Measurements from ENCODE around the gene DNM3. TPM values are rescaled to one million over a fixed set of nuclear protein-coding genes. Genes with fewer than 3 reads are reported as not detected.

Gene DNM3
- total and polyA plus RNA-seq, 9 of the 15 experiments (the other 6 are each of a cell fraction or from before 2014, with no cell fraction given) = 0.08 to 0.36 (median 0.22) TPM; not detected in 1

- intact Hi-C loops (cut with micrococcal nuclease) = no loop called here
- WGBS (ENCODE audit: insufficient coverage, low coverage, missing lambda C conversion rate) = 0% methylated on average over 1 of the region's 1 CpG
- H2AFZ ChIP-seq (ENCODE audit: low read depth, low read length) = no peak overlapping the region
- BruUV-seq (replicated peaks) = no TSS peak
- H3K4me1 ChIP-seq (replicated peaks in 1 of 2; ENCODE audit: control insufficient read depth in 2 of 2, insufficient read depth in 2 of 2, low read length in 2 of 2) = no peaks in the 10 kb centered on the region
- H4K20me1 ChIP-seq (replicated peaks; ENCODE audit: control insufficient read depth, insufficient read depth, low read length) = no peaks in the 10 kb centered on the region
- no peaks in the 10 kb centered on the region for H3K36me3 ChIP-seq (ENCODE audit: control insufficient read depth, insufficient read depth, low read length)
- no peaks in the 10 kb centered on the region for H3K79me2 ChIP-seq (ENCODE audit: control insufficient read depth, insufficient read depth, low read length)
- in situ Hi-C loops (cut with MboI) = no loop called here
- H3K9ac ChIP-seq (ENCODE audit: insufficient read depth in 1 of 2, low read depth in 2 of 2, low read length in 2 of 2) = no peak overlapping the region
- FAIRE-seq (no peak), DNase-seq (ENCODE audit: extremely low read depth in 1 of 4, low spot score in 3 of 4) (no peak), ATAC-seq (no peak)
- H3K27me3 ChIP-seq (ENCODE audit: control insufficient read depth in 2 of 2, insufficient read depth in 2 of 2, low read length in 2 of 2) = no peaks in the 10 kb centered on the region
- H3K4me2 ChIP-seq (ENCODE audit: insufficient read depth, low read length) = no peak overlapping the region
- no peak overlapping the region for H3K27ac ChIP-seq (ENCODE audit: extremely low read depth, low read depth, low read length)
- H3K9me3 ChIP-seq (replicated peaks; ENCODE audit: control insufficient read depth, insufficient read depth, low read depth, low read length) = no peaks in the 10 kb centered on the region
- TF ChIP-seq WHSC1 (IDR thresholded peaks at IDR 0.05; ENCODE audit: low read length) (no peak), FOSL1 (tag; conservative IDR thresholded peaks at IDR 0.05) (peak; percentile 66)
- CTCF ChIA-PET (ENCODE audit: low intra/inter-chr PET ratio) = no interaction called here
- POLR2A ChIA-PET = no interaction called here
- H3K9me1 ChIP-seq (ENCODE audit: control insufficient read depth, insufficient read depth, low read length) = no peaks in the 10 kb centered on the region
- no peak overlapping the region for H3K4me3 ChIP-seq
Measured at GRCh38 chr1:172352435-172352834, 511.1 kb downstream of the DNM3 start.

- FAIRE-seq = no peak
- intact Hi-C loops (cut with micrococcal nuclease) = no loop called here
- no peaks in the 10 kb centered on the region for H3K79me2 ChIP-seq (ENCODE audit: control insufficient read depth, insufficient read depth, low read length)
- TF ChIP-seq HES1 (IDR thresholded peaks at IDR 0.05; ENCODE audit: low read depth) = no peak
- TF ChIP-seq ZNF280B (CRISPR knock-in tag; IDR thresholded peaks at IDR 0.05) = no peak
- TF ChIP-seq HBP1 (CRISPR knock-in tag; IDR thresholded peaks at IDR 0.05) = 0 out of 2 replicates have a peak, but pooled peaks have one; percentile 18
- TF ChIP-seq HMGXB4 (CRISPR knock-in tag; IDR thresholded peaks at IDR 0.05) = no peak
Measured at GRCh38 chr1:172354291-172355274, 513.3 kb downstream of the DNM3 start.

More at GRCh38 chr1:172354291-172355274, 513.3 kb downstream of the DNM3 start:
- no TSS peak for BruUV-seq (replicated peaks)
- WGBS (ENCODE audit: insufficient coverage, low coverage, missing lambda C conversion rate) = 7% methylated on average over 5 of the region's 5 CpGs
- POLR2A ChIA-PET = interaction anchor here (1.6 kb wide), 1 partner anchor 49 kb away, joined by 4 read pairs; no protein-coding TSS in a partner anchor
- no peak for ATAC-seq
- H3K27ac ChIP-seq (ENCODE audit: extremely low read depth, low read depth, low read length) = no peak overlapping the region
- DNase-seq (ENCODE audit: extremely low read depth in 1 of 4, low spot score in 3 of 4) = no peak
- no peak overlapping the region for H3K4me2 ChIP-seq (ENCODE audit: insufficient read depth, low read length)
- no peaks in the 10 kb centered on the region for H4K20me1 ChIP-seq (replicated peaks; ENCODE audit: control insufficient read depth, insufficient read depth, low read length)
- H3K27me3 ChIP-seq (ENCODE audit: control insufficient read depth in 2 of 2, insufficient read depth in 2 of 2, low read length in 2 of 2) = no peaks in the 10 kb centered on the region
- CTCF ChIA-PET (ENCODE audit: low intra/inter-chr PET ratio) = no interaction called here
- H3K4me1 ChIP-seq (replicated peaks in 1 of 2; ENCODE audit: control insufficient read depth in 2 of 2, insufficient read depth in 2 of 2, low read length in 2 of 2) = no peaks in the 10 kb centered on the region
- H2AFZ ChIP-seq (ENCODE audit: low read depth, low read length) = no peak overlapping the region
- no peaks in the 10 kb centered on the region for H3K9me1 ChIP-seq (ENCODE audit: control insufficient read depth, insufficient read depth, low read length)
- no peaks in the 10 kb centered on the region for H3K9me3 ChIP-seq (replicated peaks; ENCODE audit: control insufficient read depth, insufficient read depth, low read depth, low read length)
- no peaks in the 10 kb centered on the region for H3K36me3 ChIP-seq (ENCODE audit: control insufficient read depth, insufficient read depth, low read length)
- in situ Hi-C loops (cut with MboI) = no loop called here
- no peak overlapping the region for H3K9ac ChIP-seq (ENCODE audit: insufficient read depth in 1 of 2, low read depth in 2 of 2, low read length in 2 of 2)
- H3K4me3 ChIP-seq = no peak overlapping the region
